Neural progenitor cell (in vitro differentiated cells): ENCODE data around the gene KLHL10. TPM values are rescaled to one million over a fixed set of nuclear protein-coding genes. Genes with fewer than 3 reads are reported as not detected.
A peak's percentile ranks its signal among the peaks of the same experiment; 100 is the strongest.

Experiments used
- DNase-seq: peaks from one replicate; pipeline ENCODE4 v3.0.0-alpha.2; 2016; ENCODE audit warnings: low spot score
- H2AFZ ChIP-seq: fragments of 200-600 bp; sonication (generic); replicated peaks from 2 replicates; pipeline ENCODE4 v1.6.1; 2016; ENCODE audit warnings: antibody characterized with exemption
- H3F3A ChIP-seq: fragments of 200-600 bp; sonication (generic); 2 replicates; pipeline ENCODE4 v1.6.1; 2016; ENCODE audit warnings: antibody characterized with exemption, low read depth
- H3K27ac ChIP-seq: fragments of 200-600 bp; sonication (generic); 2 replicates; pipeline ENCODE4 v1.5.1; 2016; ENCODE audit warnings: mild to moderate bottlenecking
- H3K27me3 ChIP-seq: fragments of 200-600 bp; sonication (generic); 2 replicates; pipeline ENCODE4 v1.6.1; 2016; ENCODE audit warnings: mild to moderate bottlenecking, moderate library complexity
- H3K36me3 ChIP-seq: fragments of 200-600 bp; sonication (generic); 2 replicates; pipeline ENCODE4 v1.5.1; 2016
- H3K4me1 ChIP-seq: fragments of 200-600 bp; sonication (generic); 2 replicates; pipeline ENCODE4 v1.6.1; 2016; ENCODE audit warnings: mixed run types
- H3K4me2 ChIP-seq: fragments of 200-600 bp; sonication (generic); 2 replicates; pipeline ENCODE4 v1.6.1; 2016
- H3K4me3 ChIP-seq: fragments of 200-600 bp; sonication (generic); 2 replicates; pipeline ENCODE4 v1.5.1; 2016
- H3K79me2 ChIP-seq: fragments of 200-600 bp; sonication (generic); 2 replicates; pipeline ENCODE4 v1.6.1; 2016; ENCODE audit warnings: low read depth
- H3K9ac ChIP-seq: fragments of 200-600 bp; sonication (generic); 2 replicates; pipeline ENCODE4 v1.6.1; 2016
- H3K9me3 ChIP-seq: fragments of 200-600 bp; sonication (generic); 2 replicates; pipeline ENCODE4 v1.5.1; 2016; ENCODE audit warnings: low read depth
- H4K20me1 ChIP-seq: fragments of 200-600 bp; sonication (generic); 2 replicates; pipeline ENCODE4 v1.6.1; 2016; ENCODE audit warnings: low read depth
- H3K27ac Mint-ChIP-seq: 3 replicates; pipeline ENCODE4 v1.8.0; 2021; ENCODE audit warnings: mixed read lengths
- H3K27me3 Mint-ChIP-seq: 2 replicates; pipeline ENCODE4 v1.8.0; 2022; ENCODE audit warnings: low read depth, mild to moderate bottlenecking, inconsistent platforms, moderate library complexity, mixed read lengths; ENCODE audit not compliant: insufficient read depth
- H3K36me3 Mint-ChIP-seq: 3 replicates; pipeline ENCODE4 v1.8.0; 2021; ENCODE audit warnings: mixed read lengths
- H3K4me1 Mint-ChIP-seq: 3 replicates; pipeline ENCODE4 v1.8.0; 2021; ENCODE audit warnings: mixed read lengths
- H3K4me3 Mint-ChIP-seq: 3 replicates; pipeline ENCODE4 v1.8.0; 2021; ENCODE audit warnings: mild to moderate bottlenecking, moderate library complexity, mixed read lengths
- H3K9me3 Mint-ChIP-seq: 3 replicates; pipeline ENCODE4 v1.8.0; 2020; ENCODE audit warnings: mixed read lengths
- CTCF ChIP-seq: fragments of 200-600 bp; sonication (generic); IDR thresholded peaks from 2 replicates; pipeline ENCODE4 v1.5.1; 2017; ENCODE audit warnings: antibody characterized with exemption, mild to moderate bottlenecking
- EZH2 ChIP-seq: fragments of 200-600 bp; sonication (generic); IDR thresholded peaks from 2 replicates; pipeline ENCODE4 v1.6.1; 2017; ENCODE audit warnings: antibody characterized with exemption, mild to moderate bottlenecking, moderate library complexity
- EZH2phosphoT487 ChIP-seq: fragments of 200-600 bp; sonication (generic); IDR thresholded peaks from 2 replicates; pipeline ENCODE4 v1.6.1; 2017; ENCODE audit warnings: antibody characterized with exemption
- total RNA-seq: library from RNA; depleted of rRNA; stranded (reverse); fragments of >200 nt; gene quantifications from 2 replicates; pipeline ENCODE4 v1.2.3, GENCODE V29; 2015; ENCODE audit warnings: low replicate concordance

The KLHL10 gene
- total RNA-seq, 1 donor from 2014 or later = 0.65 TPM

DNA sequence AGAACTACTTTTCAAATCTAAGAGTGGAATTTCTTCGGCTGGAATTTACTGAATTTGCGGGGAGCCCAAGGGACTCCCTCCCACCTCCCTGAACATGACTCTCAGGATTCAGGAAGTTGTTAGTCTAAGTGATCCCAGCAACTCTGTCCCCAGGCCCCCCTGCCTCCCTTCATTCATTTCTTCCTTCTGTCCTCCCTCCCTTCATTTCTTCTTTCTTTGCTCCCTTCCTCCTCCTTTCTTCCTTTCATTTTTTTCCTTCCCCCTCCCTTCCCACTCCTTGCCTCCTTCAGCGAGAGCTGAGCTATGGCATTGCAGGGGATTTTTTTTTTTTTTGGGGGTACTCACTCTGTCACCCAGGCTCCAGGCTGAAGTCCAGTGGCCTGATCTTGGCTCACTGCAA is 40.2 kb upstream of the KLHL10 start:
- no peak overlapping the region for H3K4me3 ChIP-seq
- no peak overlapping the region for H3K27ac ChIP-seq
- H3K4me1 ChIP-seq = peaks cover 32% of the 10 kb centered on the region
- no peaks in the 10 kb centered on the region for H3K9me3 ChIP-seq
- TF ChIP-seq EZH2phosphoT487 (no peak), CTCF (no peak), EZH2 (no peak)
- no peak overlapping the region for H3K4me2 ChIP-seq
- H3K9ac ChIP-seq = no peak overlapping the region
- no peak overlapping the region for H2AFZ ChIP-seq
- H3K36me3 ChIP-seq = no peaks in the 10 kb centered on the region
- H4K20me1 ChIP-seq = no peaks in the 10 kb centered on the region
- Mint-ChIP-seq H3K27ac (no peak overlapping the region), H3K4me3 (no peak overlapping the region), H3K9me3 (no peaks in the 10 kb centered on the region), H3K4me1 (peaks cover 38% of the 10 kb centered on the region), H3K27me3 (peaks cover 9% of the 10 kb centered on the region), H3K36me3 (no peaks in the 10 kb centered on the region)
- H3K27me3 ChIP-seq = no peaks in the 10 kb centered on the region
- H3K79me2 ChIP-seq = no peaks in the 10 kb centered on the region
- H3F3A ChIP-seq = peaks cover 20% of the 10 kb centered on the region
- no peak for DNase-seq

DNA sequence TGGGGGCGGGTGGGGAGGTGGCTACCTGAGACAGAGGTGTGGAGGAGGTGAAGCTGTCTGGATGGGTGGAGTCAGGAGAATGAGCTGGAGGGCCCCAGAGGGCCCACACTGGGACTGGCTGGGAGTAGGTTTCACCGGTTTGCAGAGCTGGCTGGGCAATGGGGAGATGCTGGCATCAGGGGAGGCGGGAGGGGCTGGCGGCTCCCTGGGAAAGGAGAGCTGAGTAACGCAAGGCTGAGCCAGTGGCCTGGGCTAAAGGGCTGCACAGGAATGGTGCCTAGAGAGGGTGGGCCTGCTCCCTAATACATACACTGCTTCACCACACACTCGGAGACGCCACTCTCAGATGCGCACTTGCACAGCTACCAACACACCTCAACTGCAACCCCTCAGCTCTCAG is 38.3 kb upstream of the KLHL10 start:
- Histone ChIP-seq H3K79me2 (no peaks in the 10 kb centered on the region), H3K4me1 (peaks cover 13% of the 10 kb centered on the region), H3K9me3 (no peaks in the 10 kb centered on the region), H3K4me2 (no peak overlapping the region), H2AFZ (no peak overlapping the region), H3K36me3 (no peaks in the 10 kb centered on the region), H3K4me3 (no peak overlapping the region), H3F3A (peaks cover 7% of the 10 kb centered on the region), H4K20me1 (no peaks in the 10 kb centered on the region), H3K27me3 (no peaks in the 10 kb centered on the region), H3K27ac (no peak overlapping the region), H3K9ac (no peak overlapping the region)
- DNase-seq = no peak
- Mint-ChIP-seq H3K27ac (peak overlapping the region; percentile 30), H3K4me3 (no peak overlapping the region), H3K9me3 (no peaks in the 10 kb centered on the region), H3K36me3 (no peaks in the 10 kb centered on the region), H3K27me3 (peaks cover 10% of the 10 kb centered on the region), H3K4me1 (peaks cover 20% of the 10 kb centered on the region)
- TF ChIP-seq CTCF (no peak), EZH2 (no peak), EZH2phosphoT487 (no peak)

DNA sequence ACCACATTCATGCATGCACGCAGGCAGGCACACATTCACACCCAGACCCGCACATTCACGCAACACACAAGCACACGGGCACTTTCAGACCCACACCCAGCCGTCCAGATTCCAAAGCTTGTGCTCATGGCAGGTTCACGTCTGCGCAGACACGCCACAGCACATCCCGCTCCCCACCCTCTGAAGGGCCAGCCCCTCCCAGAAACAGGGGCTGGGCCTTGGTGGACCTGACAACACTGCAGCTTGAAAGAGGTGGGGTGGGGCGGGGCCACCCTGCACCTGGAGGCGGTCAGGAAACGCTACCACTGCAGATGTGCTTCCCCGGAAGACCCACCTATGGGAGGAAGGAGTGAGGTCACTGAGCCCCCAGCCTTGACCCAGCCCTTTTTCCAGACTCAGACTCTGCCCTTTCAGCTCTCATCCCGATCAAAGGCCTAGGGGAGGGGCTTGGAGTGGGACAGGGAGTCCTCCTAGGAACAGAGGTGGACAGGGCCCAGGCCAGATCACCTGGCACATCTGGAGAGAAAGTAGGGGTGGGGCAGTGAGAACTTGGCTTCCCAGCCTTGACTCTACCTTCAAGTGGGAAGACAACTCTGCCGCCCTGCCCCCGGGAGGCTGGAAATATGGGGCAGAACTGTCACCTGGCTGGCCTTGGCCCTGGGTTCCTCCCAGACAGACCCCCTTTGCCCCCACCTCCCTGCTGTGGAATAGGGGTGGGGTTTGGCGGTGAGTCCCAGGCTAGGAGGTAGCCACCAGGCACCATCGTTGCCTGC is 36.8 kb upstream of the KLHL10 start:
- Mint-ChIP-seq H3K36me3 (peaks cover 4% of the 10 kb centered on the region), H3K4me3 (no peak overlapping the region), H3K4me1 (peaks cover 17% of the 10 kb centered on the region), H3K9me3 (no peaks in the 10 kb centered on the region), H3K27me3 (peaks cover 10% of the 10 kb centered on the region), H3K27ac (no peak overlapping the region)
- H3K27me3 ChIP-seq = no peaks in the 10 kb centered on the region
- H3F3A ChIP-seq = peaks cover 6% of the 10 kb centered on the region
- H2AFZ ChIP-seq = no peak overlapping the region
- H3K9me3 ChIP-seq = no peaks in the 10 kb centered on the region
- peaks cover 10% of the 10 kb centered on the region for H3K4me1 ChIP-seq
- no peaks in the 10 kb centered on the region for H3K79me2 ChIP-seq
- H4K20me1 ChIP-seq = no peaks in the 10 kb centered on the region
- no peak for TF ChIP-seq EZH2
- no peak for TF ChIP-seq EZH2phosphoT487
- no peak for TF ChIP-seq CTCF
- no peak overlapping the region for H3K9ac ChIP-seq
- no peaks in the 10 kb centered on the region for H3K36me3 ChIP-seq
- peak; percentile 42 for DNase-seq
- H3K4me2 ChIP-seq = peak overlapping the region; percentile 59
- H3K27ac ChIP-seq = no peak overlapping the region
- H3K4me3 ChIP-seq = no peak overlapping the region
